Measurements from ENCODE around the gene HIRA.

DNA sequence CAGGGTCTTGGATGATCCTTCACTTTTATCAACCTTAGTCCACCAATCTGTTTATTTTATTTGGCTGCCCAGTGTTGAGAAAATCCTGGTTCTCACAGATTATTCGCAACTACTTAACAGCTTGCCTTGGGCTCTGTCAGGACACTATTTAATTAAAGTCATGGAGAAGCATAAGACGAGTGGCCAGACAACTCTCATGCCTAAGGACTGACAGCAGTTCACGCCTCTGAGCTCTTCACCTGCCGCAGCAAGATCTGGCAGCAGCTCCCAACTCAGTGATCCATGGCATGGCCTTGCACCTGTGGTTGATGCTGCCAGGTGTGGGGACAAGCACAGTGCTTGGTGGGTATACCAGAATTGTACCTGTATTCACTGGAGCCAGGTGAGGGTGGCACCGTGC, 37.8 kb downstream of the HIRA start:
- TF ChIP-seq CREM (CRISPR knock-in tag; IDR thresholded peaks at IDR 0.05) (no peak), GABPB1 (CRISPR knock-in tag; IDR thresholded peaks at IDR 0.05) (no peak)
- TF ChIP-seq, protein P1, sequence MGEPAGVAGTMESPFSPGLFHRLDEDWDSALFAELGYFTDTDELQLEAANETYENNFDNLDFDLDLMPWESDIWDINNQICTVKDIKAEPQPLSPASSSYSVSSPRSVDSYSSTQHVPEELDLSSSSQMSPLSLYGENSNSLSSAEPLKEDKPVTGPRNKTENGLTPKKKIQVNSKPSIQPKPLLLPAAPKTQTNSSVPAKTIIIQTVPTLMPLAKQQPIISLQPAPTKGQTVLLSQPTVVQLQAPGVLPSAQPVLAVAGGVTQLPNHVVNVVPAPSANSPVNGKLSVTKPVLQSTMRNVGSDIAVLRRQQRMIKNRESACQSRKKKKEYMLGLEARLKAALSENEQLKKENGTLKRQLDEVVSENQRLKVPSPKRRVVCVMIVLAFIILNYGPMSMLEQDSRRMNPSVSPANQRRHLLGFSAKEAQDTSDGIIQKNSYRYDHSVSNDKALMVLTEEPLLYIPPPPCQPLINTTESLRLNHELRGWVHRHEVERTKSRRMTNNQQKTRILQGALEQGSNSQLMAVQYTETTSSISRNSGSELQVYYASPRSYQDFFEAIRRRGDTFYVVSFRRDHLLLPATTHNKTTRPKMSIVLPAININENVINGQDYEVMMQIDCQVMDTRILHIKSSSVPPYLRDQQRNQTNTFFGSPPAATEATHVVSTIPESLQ (CRISPR knock-in tag; IDR thresholded peaks at IDR 0.05): no peak
- TF ChIP-seq, protein P2, sequence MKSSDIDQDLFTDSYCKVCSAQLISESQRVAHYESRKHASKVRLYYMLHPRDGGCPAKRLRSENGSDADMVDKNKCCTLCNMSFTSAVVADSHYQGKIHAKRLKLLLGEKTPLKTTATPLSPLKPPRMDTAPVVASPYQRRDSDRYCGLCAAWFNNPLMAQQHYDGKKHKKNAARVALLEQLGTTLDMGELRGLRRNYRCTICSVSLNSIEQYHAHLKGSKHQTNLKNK (CRISPR knock-in tag; IDR thresholded peaks at IDR 0.05): no peak
